Inferior parietal cortex (tissue), 1 donor: Measurements from ENCODE around the gene CFAP298.

Experiments
- DNase-seq: peaks from one replicate; pipeline ENCODE4 v3.0.0-alpha.2; 2016; ENCODE audit errors: extremely low spot score

CFAP298 gene

GRCh38 chr21:32599091-32599490 lies 13.1 kb downstream of the CFAP298 start:
- DNase-seq = no peak

- no peak for DNase-seq
Observed at GRCh38 chr21:32597205-32597604, 15.0 kb downstream of the CFAP298 start.

- no peak for DNase-seq
Observed at GRCh38 chr21:32595431-32595830, 16.7 kb downstream of the CFAP298 start.

- no peak for DNase-seq
Observed at GRCh38 chr21:32593690-32594089, 18.5 kb downstream of the CFAP298 start.

- DNase-seq = no peak
Observed at GRCh38 chr21:32592929-32593502, 19.2 kb downstream of the CFAP298 start.

- no peak for DNase-seq
Observed at GRCh38 chr21:32590130-32590529, 22.0 kb downstream of the CFAP298 start.

GRCh38 chr21:32587651-32588050 lies 24.5 kb downstream of the CFAP298 start:
- no peak for DNase-seq

GRCh38 chr21:32587120-32587519 lies 25.1 kb downstream of the CFAP298 start:
- no peak for DNase-seq

- no peak for DNase-seq
Observed at GRCh38 chr21:32585970-32586369, 26.2 kb downstream of the CFAP298 start.

- no peak for DNase-seq
Observed at GRCh38 chr21:32585042-32585710, 27.0 kb downstream of the CFAP298 start, which contains the start of gene TCP10L. Gene TCP10L, minus strand, starts transcription at chr21:32585523. Its CDS starts 1,219 bp downstream, at chr21:32584304.

GRCh38 chr21:32584472-32584871 lies 27.7 kb downstream of the CFAP298 start:
- no peak for DNase-seq

- DNase-seq = no peak
Observed at GRCh38 chr21:32581732-32582131, 30.4 kb downstream of the CFAP298 start.

GRCh38 chr21:32580949-32581348 lies 31.2 kb downstream of the CFAP298 start:
- no peak for DNase-seq

GRCh38 chr21:32578107-32578691 lies 34.0 kb downstream of the CFAP298 start:
- no peak for DNase-seq

- no peak for DNase-seq
Observed at GRCh38 chr21:32576011-32576410, 36.2 kb downstream of the CFAP298 start.

GRCh38 chr21:32574946-32575925 lies 36.9 kb downstream of the CFAP298 start:
- DNase-seq = no peak

- no peak for DNase-seq
Observed at GRCh38 chr21:32572574-32573420, 39.4 kb downstream of the CFAP298 start.

GRCh38 chr21:32570456-32570855 lies 41.7 kb downstream of the CFAP298 start:
- no peak for DNase-seq

GRCh38 chr21:32569261-32570230 lies 42.6 kb downstream of the CFAP298 start:
- peak; percentile 81 for DNase-seq

- no peak for DNase-seq
Observed at GRCh38 chr21:32567626-32568025, 44.6 kb downstream of the CFAP298 start.
